GM21529 (cell line): Measurements from ENCODE around the gene CIAO3.
A peak's percentile ranks its signal among the peaks of the same experiment; 100 is the strongest.
"Not testable (repeated sequence)": the region's sequence is repeated elsewhere in the genome, so short reads cannot be mapped to it uniquely, and the experiment has no call there.

ENCODE experiments used
- ATAC-seq: cut with Tn5 transposase; IDR thresholded peaks from one replicate; pipeline ENCODE4 v1.9.1; 2021; ENCODE audit not compliant: unreplicated experiment

Gene CIAO3

DNA sequence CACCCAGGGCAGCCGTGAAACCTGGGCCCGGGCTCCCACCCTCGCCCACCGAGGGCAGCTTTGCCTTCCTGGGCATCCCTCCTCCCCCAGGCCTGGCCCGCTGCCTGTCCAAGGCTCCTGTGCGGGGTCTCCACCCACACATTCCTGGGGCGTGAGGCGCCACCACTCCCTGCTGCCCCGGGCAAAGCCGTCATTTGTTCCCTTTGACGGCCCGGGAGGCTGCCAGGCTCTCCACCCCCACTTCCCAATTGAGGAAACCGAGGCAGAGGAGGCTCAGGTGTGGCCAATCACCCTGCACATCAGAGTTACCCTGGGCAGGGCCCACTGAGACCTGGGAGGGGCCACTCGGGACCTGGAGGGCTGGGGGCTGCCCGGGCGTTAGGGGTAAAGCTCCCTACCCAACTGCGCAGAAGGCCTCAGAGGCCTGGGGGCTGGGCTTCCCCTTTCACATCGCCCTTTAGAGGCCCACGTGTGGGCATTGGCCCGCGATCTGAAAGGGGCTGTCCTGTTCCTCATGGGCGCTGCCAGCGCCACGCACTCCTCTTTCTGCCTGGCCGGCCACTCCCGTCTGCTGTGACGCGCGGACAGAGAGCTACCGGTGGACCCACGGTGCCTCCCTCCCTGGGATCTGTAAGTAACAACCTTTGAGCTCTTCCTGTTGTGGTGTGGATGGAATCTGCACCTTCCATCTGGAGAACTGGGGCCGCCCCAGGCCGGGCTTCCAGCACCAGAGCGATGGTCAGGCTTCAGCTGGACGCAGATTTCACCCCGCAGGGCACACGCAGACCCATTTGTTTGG is 19.9 kb upstream of the CIAO3 start, which contains the start of gene MSLN:
TSS of gene MSLN (plus strand) at position 190 of the 799 bp plus-strand sequence. CDS start 1,947 bp downstream, outside the sequence.
- no peak for ATAC-seq

DNA sequence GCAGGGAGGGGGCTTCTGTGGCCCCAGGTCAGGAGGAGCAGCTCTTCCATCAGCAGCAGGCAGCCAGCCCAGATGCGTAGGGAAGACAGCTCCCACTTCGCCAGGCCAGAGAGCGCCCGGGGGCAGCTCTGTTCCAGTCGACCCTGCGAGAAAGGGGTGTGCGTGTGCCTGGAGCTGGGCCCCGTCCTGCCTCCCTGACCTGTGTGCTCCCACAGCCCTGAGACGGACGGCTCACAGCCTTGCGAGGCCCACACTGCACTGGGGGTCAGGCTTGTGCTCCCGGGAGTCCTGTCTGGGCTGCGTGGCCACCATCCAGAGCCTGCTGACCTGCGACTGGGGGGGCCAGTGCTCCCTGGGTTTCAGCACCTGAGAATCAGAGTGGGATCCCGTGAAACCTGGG is 19.3 kb upstream of the CIAO3 start:
- ATAC-seq, result no peak

DNA sequence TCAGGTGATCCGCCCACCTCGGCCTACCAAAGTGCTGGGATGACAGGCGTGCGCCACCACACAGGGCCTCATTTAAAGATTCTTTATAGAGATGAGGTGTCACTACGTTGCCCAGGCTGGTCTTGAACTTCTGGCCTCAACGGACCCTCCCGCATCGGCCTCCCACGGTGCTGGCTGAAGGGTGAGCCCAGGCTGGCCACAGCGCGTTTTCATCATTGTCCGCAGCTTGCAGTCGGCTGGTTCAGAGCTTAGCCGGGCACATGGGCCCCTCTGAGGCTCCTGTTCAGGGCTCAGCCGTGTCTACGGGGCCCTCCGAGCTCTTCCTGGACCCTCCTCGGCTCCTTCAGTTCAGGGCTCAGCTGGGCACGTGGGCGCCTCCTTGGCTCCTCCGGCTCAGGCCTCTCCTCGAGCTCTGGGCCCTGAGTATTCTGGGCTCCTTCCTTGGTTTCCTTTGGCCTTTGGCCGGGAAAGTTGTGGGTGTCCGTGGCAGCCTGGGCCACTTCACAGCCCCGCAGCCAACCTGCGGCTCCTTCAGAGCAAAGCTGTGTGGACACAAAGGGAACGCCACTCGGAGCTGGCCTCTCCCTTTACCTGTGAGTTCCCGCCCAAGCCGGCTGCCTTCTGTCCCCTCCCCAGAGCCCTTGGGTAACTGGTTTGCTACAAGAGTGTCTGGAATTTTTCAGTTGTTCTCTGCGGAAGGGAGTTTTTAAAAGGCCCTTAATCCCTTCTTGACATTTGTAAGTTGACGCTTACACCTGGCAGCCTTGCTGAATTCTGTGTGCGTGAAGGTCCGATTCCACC is 18.5 kb upstream of the CIAO3 start:
- ATAC-seq, result no peak

DNA sequence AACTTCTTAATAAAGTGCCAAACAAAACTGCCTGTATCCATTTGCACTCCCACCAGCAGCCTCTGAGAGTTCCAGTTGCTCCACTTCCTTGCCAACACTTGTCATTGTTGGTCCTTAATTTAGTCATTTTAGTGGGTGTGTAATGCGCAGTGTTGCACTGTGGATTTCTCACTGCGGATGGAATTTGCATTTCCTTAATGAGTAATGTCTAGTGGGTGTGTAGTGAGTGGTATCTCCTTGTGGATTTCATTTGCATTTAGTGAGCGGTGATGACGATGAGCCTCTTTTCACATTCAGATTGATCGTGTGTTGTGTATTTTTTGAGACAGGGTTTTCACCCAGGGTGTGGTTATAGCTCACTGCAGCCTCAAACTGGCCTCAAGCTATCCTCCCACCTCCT is 15.6 kb upstream of the CIAO3 start:
- no peak for ATAC-seq

DNA sequence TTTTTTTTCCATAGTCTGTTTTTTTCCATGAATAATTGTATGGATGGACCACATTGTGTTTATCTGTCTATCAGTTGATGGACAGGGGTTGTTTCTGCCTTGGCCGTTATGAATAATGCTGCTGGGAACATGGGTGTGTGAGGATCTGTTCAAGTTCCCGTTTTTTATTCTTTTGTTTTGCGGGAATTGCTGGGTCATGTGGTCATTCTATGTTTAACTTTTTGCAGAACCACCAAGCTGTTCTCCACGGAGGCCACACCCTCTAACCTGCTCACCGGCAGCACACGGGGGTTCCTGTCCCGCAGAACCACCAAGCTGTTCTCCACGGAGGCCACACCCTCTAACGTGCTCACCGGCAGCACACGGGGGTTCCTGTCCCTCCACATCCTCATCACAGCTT is 13.9 kb upstream of the CIAO3 start:
- ATAC-seq, result no peak

DNA sequence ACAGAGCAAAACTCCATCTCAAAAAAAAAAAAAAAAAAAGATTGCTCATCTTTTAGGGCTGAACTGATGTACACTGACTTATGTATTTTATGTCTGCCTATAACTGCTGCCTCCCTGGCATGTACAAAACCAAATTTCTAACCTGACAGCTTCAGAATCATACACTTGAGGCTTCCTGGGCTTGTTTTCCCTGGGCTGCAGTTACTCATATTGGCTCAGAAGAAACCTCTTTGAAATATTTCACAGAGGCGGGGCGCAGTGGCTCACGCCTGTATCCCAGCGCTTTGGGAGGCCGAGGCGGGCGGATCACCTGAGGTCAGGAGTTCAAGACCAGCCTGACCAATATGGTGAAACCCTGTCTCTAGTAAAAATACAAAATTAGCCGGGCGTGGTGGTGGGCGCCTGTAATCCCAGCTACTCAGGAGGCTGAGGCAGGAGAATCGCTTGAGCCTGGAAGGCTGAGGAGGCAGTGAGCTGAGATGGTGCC is 13.4 kb upstream of the CIAO3 start:
- not testable (repeated sequence) for ATAC-seq

DNA sequence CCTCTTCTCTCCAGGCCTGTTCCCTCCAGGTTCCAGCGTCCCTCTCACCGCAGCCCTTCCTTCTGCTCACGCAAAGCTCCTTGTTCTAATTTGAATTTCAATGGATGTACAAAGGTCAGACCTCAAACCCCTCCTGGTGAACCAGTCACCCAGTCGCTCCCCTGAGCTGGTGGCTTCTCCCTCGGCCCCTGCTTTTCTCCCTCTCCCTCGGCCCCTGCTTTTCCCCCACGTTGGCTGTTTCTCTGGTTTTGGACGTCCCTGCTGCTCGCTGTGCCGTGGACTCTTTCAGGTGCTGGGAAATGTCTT is 11.2 kb upstream of the CIAO3 start:
- ATAC-seq, result no peak

DNA sequence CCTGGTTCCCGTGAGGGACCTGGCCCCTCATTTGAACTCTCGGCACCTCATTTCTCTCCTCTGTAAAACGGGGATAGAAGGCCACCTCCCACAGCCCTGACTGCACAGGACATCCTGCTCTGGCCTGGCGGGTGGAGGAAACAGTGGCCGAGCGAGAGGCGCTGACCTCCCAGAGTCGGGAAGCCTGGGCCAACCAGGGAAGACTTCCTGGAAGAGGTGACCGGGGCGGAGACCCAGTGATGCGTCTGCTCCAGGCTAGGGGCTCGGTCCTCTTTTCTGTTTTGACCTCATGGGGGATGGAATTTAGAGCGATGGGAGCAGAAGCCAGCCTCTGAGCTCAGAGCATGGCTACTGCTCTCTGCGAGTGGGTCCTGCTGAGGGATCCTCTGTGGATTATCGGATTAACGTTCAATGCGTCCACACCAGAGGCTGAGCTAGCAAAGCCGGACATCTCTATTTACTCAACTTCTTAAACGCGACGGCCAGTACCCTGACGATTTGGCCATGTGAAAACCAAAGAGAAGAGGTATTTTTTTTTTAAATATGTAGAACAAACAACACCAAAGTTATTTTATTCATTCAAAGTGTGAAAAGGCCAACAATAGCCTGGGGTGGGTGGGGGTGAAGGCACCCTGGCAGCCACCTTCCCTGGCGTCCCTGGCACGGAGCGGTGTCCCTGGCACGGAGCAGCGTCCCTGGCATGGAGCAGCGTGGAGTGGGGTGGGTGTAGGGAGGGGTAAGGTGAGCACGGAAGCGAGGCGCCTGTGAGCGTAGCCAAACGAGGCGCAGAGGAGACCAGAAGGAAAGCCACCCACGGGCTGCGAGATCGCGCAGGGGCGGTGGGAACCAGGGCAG is 10.6 kb upstream of the CIAO3 start:
- no peak for ATAC-seq

DNA sequence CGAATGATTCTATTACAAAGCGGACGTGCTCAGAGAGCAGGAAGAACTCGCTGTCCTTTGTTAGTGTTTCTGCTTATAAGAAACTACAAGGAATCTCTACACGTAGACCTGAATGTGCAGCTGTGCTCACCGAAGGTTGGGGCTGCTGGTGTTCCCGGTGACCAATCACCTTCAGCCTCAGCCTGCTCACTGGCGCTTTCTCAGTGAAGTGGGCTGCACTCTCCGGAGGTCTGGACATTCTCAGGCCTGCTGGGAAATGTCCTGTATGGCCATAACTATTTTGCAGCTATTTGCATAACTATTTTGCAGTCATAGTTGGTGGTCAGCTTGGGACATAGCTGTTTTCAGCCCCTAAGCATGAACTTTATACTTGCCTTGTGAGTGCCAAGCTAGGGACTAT is 9.7 kb upstream of the CIAO3 start:
- no peak for ATAC-seq

DNA sequence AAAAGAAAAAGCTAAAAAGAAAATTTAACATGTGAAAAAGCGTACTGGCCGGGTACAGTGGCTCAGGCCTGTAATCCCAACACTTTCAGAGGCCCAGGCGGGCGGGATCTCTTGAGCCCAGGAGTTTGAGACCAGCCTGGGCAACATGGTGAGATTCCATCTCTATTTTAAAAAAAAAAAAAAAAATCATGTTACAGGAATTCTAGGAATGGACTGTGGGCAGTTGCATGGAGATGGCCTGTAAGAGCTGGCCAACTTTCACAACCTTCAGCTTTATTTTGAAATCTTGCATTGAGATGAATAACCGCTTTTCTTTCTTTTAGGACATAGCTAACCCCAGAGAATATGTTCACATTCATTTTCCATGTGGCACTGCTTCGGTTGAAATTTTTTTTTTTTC is 8.2 kb upstream of the CIAO3 start:
- no peak for ATAC-seq

DNA sequence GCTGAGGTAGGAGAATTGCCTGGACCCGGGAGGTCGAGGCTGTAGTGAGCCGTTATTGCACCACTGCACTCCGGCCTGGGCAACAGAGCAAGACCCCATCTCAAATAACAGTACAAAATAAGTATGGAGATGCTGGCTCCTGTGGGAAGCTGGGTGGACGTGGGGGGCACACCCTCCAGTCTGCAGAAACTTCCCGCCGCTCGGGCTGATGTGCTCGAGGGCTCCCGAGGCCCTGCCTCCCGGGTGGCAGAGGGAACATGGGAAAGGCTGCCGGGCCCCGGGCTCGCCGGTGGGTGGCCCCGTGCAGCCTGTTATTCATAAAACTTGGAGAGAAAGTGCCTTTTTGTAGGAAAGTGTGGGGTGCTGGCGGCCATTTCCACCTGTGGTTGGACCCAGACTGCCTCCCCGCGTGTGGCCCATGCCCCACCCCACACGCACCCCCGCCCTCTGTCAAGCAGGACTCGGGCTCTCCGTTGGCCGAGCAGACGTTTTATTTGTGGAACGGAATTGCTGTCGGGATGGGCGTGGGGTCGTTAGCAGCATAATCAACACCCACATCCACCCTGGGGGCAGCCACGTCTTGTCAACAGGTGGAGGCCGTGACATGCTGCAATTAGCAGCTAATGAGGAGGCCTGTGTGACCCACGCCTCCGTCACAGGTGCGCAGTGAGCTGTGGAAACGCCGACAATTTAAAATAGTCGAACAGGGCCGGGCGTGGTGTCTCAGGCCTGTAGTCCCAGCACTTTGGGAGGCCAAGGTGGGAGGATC is 7.4 kb upstream of the CIAO3 start:
- no peak for ATAC-seq

DNA sequence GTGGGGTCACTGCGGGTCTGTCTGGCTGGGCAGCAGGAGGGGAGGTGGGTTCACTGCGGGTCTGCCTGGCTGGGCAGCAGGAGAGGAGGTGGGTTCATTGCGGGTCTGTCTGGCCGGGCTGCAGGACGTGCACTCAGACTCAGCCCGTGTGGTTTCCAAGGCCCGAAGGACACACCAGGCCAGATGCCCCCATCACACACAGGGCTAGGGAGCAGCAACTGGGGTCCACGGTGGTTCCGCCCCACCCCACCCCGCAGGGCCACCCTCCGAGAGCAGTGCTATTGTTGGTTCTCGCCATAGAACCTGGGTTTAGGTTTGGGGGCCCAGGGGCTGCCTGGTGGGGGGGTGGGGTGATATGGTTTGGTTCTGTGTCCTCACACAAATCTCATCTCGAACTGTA is 5.8 kb upstream of the CIAO3 start:
- no peak for ATAC-seq

DNA sequence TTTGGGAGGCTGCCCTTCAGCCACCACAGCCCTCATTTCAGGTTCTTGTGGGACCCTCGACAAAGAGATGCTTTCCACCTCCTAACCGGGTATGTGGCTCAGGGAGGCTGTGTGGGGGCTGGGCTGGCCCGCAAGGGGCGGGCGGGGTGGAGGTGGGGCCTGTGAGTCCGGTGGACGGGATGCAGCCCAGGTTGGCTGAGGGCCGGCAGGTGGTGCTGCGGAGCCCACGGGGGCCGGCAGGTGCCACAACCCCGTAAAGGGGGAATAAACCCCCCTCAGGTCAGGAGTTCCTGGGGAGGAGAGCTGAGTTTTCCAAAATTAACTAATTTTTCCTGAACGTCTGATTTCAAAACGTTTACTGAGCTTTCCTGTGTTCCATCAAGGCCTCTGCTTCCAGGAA is 4.9 kb upstream of the CIAO3 start:
- no peak for ATAC-seq

DNA sequence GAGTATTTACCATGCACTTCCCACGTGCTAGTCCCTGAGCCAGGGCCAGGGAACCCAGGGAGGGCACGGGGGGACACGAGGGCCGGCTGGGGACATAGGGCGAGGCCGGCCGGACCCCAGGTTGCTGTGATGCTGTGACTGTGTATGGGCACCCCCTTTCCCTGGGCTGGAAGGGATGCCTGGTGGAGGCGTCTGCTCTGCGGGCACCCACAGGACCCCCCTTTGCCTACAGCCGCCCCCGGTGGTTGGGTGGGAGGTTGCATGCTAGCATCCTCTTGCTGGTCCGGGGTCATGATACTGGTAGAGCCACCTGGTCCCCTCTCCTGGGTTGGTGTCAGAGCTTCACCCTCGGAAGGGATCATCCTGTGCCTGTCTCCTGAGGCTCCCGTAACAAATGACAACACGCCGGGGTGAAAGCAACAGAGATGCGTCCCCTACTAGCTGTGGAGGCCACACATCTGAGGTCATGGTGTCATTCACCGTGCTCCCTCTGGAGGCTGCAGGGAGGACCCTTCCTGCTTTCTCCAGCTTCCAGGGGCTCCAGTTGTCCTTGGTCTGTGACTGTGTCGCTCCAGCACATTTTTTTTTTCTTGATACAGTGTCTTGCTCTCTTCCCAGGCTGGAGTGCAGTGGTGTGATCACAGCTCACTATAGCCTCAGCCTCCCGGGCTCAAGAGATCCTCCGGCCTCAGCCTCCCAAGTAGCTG is 3.1 kb upstream of the CIAO3 start:
- ATAC-seq, result no peak

DNA sequence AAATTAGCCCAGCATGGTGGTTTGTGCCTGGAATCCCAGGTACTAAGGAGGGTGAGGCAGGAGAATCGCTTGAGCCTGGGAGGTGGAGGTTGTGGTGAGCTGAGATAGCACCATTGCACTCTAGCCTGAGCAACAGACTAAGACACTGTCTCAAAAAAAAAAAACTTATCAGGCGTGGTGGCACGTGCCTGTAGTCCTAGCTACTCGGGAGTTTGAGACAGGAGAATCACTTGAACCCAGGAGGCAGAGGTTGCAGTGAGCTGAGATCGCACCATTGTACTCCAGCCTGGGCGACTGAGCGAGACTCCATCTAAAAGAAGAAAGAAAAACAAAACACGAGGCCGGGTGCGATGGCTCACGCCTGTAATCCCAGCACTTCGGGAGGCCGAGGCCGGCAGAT is 2.1 kb upstream of the CIAO3 start:
- not testable (repeated sequence) for ATAC-seq

DNA sequence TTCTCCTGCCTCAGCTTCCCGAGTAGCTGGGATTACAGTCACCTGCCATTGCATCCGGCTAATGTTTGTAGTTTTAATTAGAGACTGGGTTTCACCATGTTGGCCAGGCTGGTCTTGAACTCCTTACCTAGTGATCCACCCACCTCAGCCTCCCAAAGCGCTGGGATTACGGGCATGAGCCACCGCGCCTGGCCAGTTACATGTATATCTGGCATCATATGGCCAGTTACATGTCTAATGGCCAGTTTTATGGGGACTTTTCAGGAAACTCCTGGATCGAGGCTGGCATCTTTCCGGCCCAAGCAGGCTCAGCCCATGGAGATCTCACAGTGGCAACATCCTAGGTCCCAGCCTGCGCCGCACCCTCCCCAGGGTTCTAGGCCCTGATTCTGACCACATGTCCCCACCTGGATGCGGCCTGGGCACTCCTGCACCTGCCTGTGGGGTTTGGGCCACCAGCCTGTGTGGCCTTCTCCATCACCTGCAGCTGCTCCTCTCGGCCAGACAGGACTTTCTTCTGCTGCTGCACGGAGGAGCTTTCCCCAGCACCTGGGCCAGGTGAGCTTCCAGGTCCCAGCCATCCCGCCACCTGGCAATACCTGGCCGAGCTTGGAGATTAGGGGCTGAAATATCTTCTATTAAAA is 1.3 kb upstream of the CIAO3 start:
- ATAC-seq, result no peak

DNA sequence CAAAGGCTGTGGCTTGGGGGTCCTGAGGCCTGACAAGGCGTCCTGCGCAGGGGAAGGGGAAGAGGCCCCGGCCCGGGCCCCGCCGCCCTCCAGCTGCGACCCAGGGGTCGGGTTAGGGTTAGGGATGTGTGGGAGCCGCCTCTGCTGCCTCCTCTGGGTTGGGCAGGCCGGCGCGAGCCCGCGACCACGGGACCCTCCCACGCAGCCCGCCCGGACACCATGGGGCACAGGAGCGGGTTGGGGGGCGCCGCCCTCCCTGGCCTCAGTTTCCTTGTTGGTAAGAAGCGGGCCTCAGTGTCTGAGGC is 386 bp downstream of the CIAO3 start:
- peak; percentile 5 for ATAC-seq

DNA sequence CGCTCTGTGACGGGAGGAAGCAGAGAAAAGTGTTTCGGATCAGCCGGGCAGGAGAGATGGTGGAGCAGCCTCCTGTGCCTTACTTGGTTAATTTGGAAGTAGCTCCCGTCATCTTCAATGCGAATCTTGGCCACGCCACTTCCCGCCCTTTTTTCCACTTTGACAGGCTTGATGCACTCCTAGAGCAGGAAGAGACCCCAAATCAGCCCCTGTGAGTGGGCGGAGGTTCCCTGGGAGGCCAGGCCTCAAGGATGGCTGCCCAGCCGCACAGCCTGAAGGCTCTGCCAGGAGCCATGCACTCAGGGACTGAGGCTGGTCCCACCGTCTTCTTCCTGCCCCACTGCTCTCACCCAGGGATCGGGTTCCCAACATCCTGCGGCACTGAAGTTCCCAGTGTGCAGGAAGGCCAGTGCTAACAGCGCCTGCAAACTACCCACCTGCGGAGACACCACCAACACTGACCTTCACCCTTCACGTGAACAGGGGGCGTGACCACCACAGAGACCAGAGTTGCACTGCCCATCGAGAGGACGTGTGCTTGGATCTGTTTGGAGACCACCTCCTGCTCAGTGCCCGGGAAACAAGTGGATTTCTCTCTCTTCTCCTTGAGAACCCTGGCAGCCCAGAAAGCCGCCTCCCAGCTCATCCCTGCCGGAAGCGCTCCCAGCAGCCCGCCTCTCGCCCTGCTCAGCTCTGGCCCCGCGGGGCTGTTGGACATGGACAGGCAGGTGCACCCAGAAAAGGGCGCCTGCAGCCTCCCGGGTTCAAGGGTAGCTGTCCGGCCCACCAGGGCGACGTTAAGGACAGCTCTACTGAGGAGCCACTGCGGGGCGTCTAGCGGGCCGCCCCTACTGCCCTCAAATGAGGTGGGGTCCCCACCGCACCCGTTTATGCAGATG is 988 bp downstream of the CIAO3 start:
- ATAC-seq, result no peak
